Dendritic cell treated with granulocyte-macrophage colony-stimulating factor and Interleukin-4, amounts not matched to agents 40 ng/mL and 50 ng/mL, for 4 days (primary cell): Measurements from ENCODE around the gene GRIN2D.

Source experiments
- H3K27ac Mint-ChIP-seq: one replicate; pipeline ENCODE4 v1.8.0; 2022; ENCODE audit warnings: mild to moderate bottlenecking, mixed read lengths
- H3K27me3 Mint-ChIP-seq: one replicate; pipeline ENCODE4 v1.8.0; 2022; ENCODE audit warnings: mild to moderate bottlenecking, mixed read lengths
- H3K36me3 Mint-ChIP-seq: one replicate; pipeline ENCODE4 v1.8.0; 2022; ENCODE audit warnings: low read depth, mixed read lengths
- H3K4me1 Mint-ChIP-seq: one replicate; pipeline ENCODE4 v1.8.0; 2022; ENCODE audit warnings: low read depth, mixed read lengths
- H3K4me3 Mint-ChIP-seq: one replicate; pipeline ENCODE4 v1.8.0; 2022; ENCODE audit warnings: mild to moderate bottlenecking, moderate library complexity, mixed read lengths
- H3K9me3 Mint-ChIP-seq: one replicate; pipeline ENCODE4 v1.8.0; 2022; ENCODE audit warnings: mixed read lengths
- intact Hi-C: fragments of 100-400 bp; cut with micrococcal nuclease; formaldehyde crosslinking; loops from one replicate; pipeline ENCODE4 v1.15.0; 2022

The GRIN2D gene

DNA sequence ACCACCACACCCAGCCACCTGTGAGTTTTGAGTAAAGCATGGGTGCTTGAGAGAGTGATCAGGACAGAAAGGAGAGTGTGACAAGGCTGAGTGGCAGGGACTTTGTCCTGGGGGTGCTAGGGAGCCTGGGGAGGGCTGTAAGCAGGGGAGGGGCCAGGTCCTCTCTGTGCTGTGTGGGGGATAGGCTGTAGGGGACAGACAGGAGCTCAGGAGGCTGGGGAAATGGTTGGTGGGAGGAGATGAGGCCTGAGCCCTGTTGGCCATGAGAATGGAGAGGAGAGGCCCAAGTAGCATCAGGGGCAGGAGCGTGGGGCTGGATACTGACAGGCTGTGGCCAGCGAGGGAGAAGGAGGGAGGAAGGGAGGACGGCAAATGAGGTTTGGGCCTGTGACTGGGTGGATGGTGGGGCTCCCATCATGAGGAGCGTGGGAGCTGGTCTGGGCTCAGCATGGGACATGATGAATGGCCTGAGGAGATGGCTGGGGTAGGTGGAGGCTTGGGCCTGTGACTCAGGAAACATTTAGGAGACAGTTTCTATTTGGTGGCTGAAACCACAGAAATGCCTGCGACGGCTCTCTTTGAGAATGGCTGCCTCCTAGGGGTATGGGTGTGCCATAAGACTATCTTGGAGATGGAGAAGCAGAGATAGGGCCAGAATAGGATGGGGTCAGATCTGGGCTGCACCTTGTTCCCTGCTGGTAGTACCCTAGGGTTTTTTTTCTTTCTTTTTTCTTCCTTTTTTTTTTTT lies 25.0 kb downstream of the GRIN2D start:
- H3K4me3 Mint-ChIP-seq: peak overlapping the region; percentile 66
- no peaks in the 10 kb centered on the region for H3K9me3 Mint-ChIP-seq
- no peaks in the 10 kb centered on the region for H3K36me3 Mint-ChIP-seq
- peaks cover 48% of the 10 kb centered on the region for H3K4me1 Mint-ChIP-seq
- peaks cover 28% of the 10 kb centered on the region for H3K27me3 Mint-ChIP-seq
- intact Hi-C loops: no loop called here
- peak overlapping the region; percentile 70 for H3K27ac Mint-ChIP-seq

- Mint-ChIP-seq H3K27me3 (peaks cover 19% of the 10 kb centered on the region), H3K36me3 (no peaks in the 10 kb centered on the region), H3K9me3 (no peaks in the 10 kb centered on the region), H3K4me1 (peaks cover 43% of the 10 kb centered on the region), H3K27ac (peak overlapping the region; percentile 70), H3K4me3 (peak overlapping the region; percentile 66)
- intact Hi-C loops: no loop called here
Observed at GRCh38 chr19:48419158-48419920, 25.9 kb downstream of the GRIN2D start.

DNA sequence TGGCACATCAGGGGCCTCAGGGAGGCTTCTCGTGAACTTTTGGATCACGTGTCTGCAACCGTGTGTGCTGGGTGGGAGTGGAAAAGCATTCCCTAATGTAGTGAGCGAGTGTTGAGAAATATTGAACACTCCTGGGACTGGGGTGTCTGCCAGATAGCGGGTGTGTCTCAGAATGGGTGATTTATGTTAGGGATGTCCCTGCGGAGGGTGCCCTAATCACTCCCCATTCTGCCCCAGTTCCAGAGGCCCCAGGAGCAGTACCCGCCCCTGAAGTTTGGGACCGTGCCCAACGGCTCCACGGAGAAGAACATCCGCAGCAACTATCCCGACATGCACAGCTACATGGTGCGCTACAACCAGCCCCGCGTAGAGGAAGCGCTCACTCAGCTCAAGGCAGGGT lies 28.1 kb downstream of the GRIN2D start:
- Mint-ChIP-seq H3K4me3 (no peak overlapping the region), H3K4me1 (peaks cover 33% of the 10 kb centered on the region), H3K9me3 (no peaks in the 10 kb centered on the region), H3K27me3 (peaks cover 3% of the 10 kb centered on the region), H3K27ac (peak overlapping the region; percentile 37), H3K36me3 (no peaks in the 10 kb centered on the region)
- intact Hi-C loops: no loop called here

GRCh38 chr19:48424694-48425219 lies 31.3 kb downstream of the GRIN2D start:
- Mint-ChIP-seq H3K4me1 (peaks cover 14% of the 10 kb centered on the region), H3K9me3 (no peaks in the 10 kb centered on the region), H3K27ac (peak overlapping the region; percentile 69), H3K4me3 (peak overlapping the region; percentile 35), H3K27me3 (no peaks in the 10 kb centered on the region), H3K36me3 (no peaks in the 10 kb centered on the region)
- intact Hi-C loops: no loop called here

- Mint-ChIP-seq H3K36me3 (no peaks in the 10 kb centered on the region), H3K27ac (peak overlapping the region; percentile 67), H3K4me1 (peaks cover 12% of the 10 kb centered on the region), H3K27me3 (no peaks in the 10 kb centered on the region), H3K9me3 (no peaks in the 10 kb centered on the region), H3K4me3 (no peak overlapping the region)
- intact Hi-C loops: no loop called here
Observed at GRCh38 chr19:48428670-48429069, 35.2 kb downstream of the GRIN2D start.

DNA sequence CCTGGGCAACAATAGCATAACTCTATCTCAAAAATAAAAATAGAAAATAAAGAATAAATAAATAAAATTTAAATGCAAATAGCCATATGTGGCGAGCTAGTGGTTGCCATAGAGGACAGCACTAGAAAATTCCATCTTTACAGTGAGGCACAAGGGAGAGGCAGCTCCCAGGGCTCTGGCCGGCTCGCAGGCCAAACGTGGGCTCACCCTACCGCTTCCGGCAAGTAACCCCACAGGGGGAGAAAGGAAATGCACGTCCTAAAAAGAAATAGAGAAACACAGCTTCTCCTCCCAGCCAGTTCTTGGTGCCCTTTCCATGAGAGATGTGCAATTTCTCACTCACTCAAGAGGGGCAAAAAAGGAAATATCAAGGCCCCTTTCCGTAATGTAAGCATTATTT lies 39.9 kb downstream of the GRIN2D start:
- no peak overlapping the region for H3K27ac Mint-ChIP-seq
- no peaks in the 10 kb centered on the region for H3K9me3 Mint-ChIP-seq
- no peaks in the 10 kb centered on the region for H3K36me3 Mint-ChIP-seq
- intact Hi-C loops: no loop called here
- peaks cover 18% of the 10 kb centered on the region for H3K27me3 Mint-ChIP-seq
- peaks cover 6% of the 10 kb centered on the region for H3K4me1 Mint-ChIP-seq
- no peak overlapping the region for H3K4me3 Mint-ChIP-seq

GRCh38 chr19:48436586-48436985 lies 43.1 kb downstream of the GRIN2D start:
- Mint-ChIP-seq H3K36me3 (peaks cover 2% of the 10 kb centered on the region), H3K4me3 (no peak overlapping the region), H3K9me3 (no peaks in the 10 kb centered on the region), H3K27ac (no peak overlapping the region), H3K27me3 (peaks cover 31% of the 10 kb centered on the region), H3K4me1 (peaks cover 6% of the 10 kb centered on the region)
- intact Hi-C loops: no loop called here

- peaks cover 26% of the 10 kb centered on the region for H3K36me3 Mint-ChIP-seq
Observed at GRCh38 chr19:48441360-48442050, 48.0 kb downstream of the GRIN2D start.

DNA sequence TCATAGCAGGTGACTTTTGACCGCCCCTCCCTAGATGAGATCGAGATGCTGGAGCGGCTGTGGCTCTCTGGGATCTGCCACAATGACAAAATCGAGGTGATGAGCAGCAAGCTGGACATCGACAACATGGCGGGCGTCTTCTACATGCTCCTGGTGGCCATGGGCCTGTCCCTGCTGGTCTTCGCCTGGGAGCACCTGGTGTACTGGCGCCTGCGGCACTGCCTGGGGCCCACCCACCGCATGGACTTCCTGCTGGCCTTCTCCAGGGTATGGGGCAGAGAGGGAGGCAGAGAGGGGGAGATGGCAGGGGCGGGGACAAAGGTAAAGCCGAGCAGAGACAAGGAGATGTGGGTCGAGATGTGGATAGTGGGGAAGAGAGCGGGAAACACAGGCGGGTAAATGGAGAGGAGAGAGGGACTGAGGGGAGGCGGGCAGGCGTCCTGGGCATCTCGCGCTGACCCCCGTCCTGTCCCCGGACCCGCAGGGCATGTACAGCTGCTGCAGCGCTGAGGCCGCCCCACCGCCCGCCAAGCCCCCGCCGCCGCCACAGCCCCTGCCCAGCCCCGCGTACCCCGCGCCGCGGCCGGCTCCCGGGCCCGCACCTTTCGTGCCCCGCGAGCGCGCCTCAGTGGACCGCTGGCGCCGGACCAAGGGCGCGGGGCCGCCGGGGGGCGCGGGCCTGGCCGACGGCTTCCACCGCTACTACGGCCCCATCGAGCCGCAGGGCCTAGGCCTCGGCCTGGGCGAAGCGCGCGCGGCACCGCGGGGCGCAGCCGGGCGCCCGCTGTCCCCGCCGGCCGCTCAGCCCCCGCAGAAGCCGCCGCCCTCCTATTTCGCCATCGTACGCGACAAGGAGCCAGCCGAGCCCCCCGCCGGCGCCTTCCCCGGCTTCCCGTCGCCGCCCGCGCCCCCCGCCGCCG lies 48.9 kb downstream of the GRIN2D start:
- Mint-ChIP-seq H3K36me3 (peaks cover 34% of the 10 kb centered on the region), H3K27me3 (peaks cover 39% of the 10 kb centered on the region), H3K4me1 (peaks cover 29% of the 10 kb centered on the region), H3K9me3 (no peaks in the 10 kb centered on the region), H3K27ac (no peak overlapping the region), H3K4me3 (peak overlapping the region; percentile 10)
- intact Hi-C loops: no loop called here

More at GRCh38 chr19:48441360-48442050, 48.0 kb downstream of the GRIN2D start:
- Mint-ChIP-seq H3K27ac (no peak overlapping the region), H3K9me3 (no peaks in the 10 kb centered on the region), H3K4me3 (no peak overlapping the region), H3K4me1 (peaks cover 27% of the 10 kb centered on the region), H3K27me3 (peaks cover 44% of the 10 kb centered on the region)
- intact Hi-C loops: no loop called here

DNA sequence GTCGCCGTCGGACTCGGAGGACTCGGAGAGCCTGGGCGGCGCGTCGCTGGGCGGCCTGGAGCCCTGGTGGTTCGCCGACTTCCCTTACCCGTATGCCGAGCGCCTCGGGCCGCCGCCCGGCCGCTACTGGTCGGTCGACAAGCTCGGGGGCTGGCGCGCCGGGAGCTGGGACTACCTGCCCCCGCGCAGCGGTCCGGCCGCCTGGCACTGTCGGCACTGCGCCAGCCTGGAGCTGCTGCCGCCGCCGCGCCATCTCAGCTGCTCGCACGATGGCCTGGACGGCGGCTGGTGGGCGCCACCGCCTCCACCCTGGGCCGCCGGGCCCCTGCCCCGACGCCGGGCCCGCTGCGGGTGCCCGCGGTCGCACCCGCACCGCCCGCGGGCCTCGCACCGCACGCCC lies 49.8 kb downstream of the GRIN2D start:
- H3K27me3 Mint-ChIP-seq: peaks cover 35% of the 10 kb centered on the region
- peaks cover 35% of the 10 kb centered on the region for H3K4me1 Mint-ChIP-seq
- no peaks in the 10 kb centered on the region for H3K9me3 Mint-ChIP-seq
- H3K27ac Mint-ChIP-seq: no peak overlapping the region
- peaks cover 43% of the 10 kb centered on the region for H3K36me3 Mint-ChIP-seq
- intact Hi-C loops: no loop called here
- H3K4me3 Mint-ChIP-seq: no peak overlapping the region
